ENCODE data around the gene DHDH.

DHDH gene

DNA sequence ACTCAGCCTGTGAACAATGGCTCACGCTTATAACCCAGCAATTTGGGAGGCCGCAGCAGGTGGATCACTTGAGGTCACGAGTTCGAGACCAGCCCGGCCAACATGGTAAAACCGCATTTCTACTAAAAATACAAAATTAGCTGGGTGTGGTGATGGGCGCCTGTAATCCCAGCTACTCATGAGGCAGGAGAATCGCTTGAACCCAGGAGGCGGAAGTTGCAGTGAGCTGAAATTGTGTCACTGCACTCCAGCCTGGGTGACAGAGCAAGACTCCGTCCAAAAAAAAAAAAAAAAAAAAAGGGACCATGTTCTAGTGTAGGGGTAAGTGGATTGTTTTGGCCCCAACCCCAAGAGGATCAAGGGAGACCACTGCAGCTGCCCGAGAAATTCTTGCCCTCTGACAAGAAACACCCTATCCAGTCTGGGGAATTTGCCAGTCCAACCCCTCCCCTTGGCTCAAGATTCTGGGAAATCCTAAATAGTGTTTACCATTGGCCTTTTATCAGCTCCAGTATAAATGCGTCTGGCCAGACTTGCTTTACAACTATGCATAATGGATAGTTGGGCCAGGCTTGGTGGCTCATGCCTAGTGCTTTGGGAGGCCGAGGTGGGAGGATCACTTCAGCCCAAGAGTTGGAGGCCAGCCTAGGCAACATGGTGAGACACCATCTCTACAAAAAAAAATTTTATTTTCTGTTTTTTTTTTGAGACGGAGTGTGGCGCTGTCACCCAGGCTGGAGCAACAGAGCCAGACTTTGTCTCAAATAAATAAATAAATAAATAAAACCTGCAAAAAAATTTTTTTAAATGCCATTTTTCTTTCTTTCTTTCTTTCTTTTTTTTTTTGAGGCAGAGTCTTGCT is 5.1 kb upstream of the DHDH start:
- Histone ChIP-seq H3K27ac (ENCODE audit: low read depth, low read length) (no peak overlapping the region), H3K36me3 (ENCODE audit: control insufficient read depth, insufficient read depth, low read length) (no peaks in the 10 kb centered on the region)

GRCh38 chr19:48934837-48935236 is 1.3 kb downstream of the DHDH start:
- Histone ChIP-seq H3K9me3 (ENCODE audit: control insufficient read depth, insufficient read depth, low read length) (no peaks in the 10 kb centered on the region), H3K9ac (ENCODE audit: low read depth, low read length) (no peak overlapping the region), H3K36me3 (ENCODE audit: control insufficient read depth, insufficient read depth, low read length) (no peaks in the 10 kb centered on the region), H3K4me3 (ENCODE audit: low read depth, low read length) (no peak overlapping the region), H3K27me3 (ENCODE audit: control insufficient read depth, insufficient read depth, low read length) (peaks cover 23% of the 10 kb centered on the region), H3K27ac (ENCODE audit: low read depth, low read length) (no peak overlapping the region), H3K4me1 (ENCODE audit: control insufficient read depth, insufficient read depth, low read length) (0 out of 2 replicates have a peak, but pooled peaks cover 12% of the 10 kb centered on the region)

More for the DNA sequence above, 5.1 kb upstream of the DHDH start:
- no peak overlapping the region for H3K9ac ChIP-seq (ENCODE audit: low read depth, low read length)
- no peak overlapping the region for H3K4me3 ChIP-seq (ENCODE audit: low read depth, low read length)
- no peaks in the 10 kb centered on the region for H3K9me3 ChIP-seq (ENCODE audit: control insufficient read depth, insufficient read depth, low read length)
- peaks cover 11% of the 10 kb centered on the region for H3K27me3 ChIP-seq (ENCODE audit: control insufficient read depth, insufficient read depth, low read length)
- 0 out of 2 replicates have a peak, but pooled peaks cover 6% of the 10 kb centered on the region for H3K4me1 ChIP-seq (ENCODE audit: control insufficient read depth, insufficient read depth, low read length)

DNA sequence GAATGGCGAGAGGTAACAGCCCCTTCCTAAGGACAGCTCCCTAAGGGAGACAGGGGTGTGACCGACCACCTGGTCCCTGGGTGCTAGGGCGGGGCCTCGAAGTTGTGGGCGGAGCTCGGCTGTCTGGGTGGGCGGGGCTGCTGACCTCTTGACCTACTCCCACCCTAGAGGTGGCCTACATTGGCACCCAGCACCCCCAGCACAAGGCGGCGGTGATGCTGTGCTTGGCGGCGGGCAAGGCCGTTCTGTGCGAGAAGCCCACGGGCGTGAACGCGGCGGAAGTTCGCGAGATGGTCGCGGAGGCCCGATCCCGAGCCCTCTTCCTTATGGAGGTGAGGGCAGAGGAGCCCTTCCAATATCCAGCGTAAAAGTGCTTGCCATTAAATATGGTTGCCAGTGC is 2.4 kb downstream of the DHDH start:
- H3K9me3 ChIP-seq (ENCODE audit: control insufficient read depth, insufficient read depth, low read length): no peaks in the 10 kb centered on the region; the same call in 1 of the 2 replicates
- H3K4me3 ChIP-seq (ENCODE audit: low read depth, low read length): no peak overlapping the region
- H3K27me3 ChIP-seq (ENCODE audit: control insufficient read depth, insufficient read depth, low read length): peaks cover 23% of the 10 kb centered on the region
- no peaks in the 10 kb centered on the region for H3K36me3 ChIP-seq (ENCODE audit: control insufficient read depth, insufficient read depth, low read length)
- no peak overlapping the region for H3K9ac ChIP-seq (ENCODE audit: low read depth, low read length)
- 0 out of 2 replicates have a peak, but pooled peaks cover 12% of the 10 kb centered on the region for H3K4me1 ChIP-seq (ENCODE audit: control insufficient read depth, insufficient read depth, low read length)
- H3K27ac ChIP-seq (ENCODE audit: low read depth, low read length): no peak overlapping the region

DNA sequence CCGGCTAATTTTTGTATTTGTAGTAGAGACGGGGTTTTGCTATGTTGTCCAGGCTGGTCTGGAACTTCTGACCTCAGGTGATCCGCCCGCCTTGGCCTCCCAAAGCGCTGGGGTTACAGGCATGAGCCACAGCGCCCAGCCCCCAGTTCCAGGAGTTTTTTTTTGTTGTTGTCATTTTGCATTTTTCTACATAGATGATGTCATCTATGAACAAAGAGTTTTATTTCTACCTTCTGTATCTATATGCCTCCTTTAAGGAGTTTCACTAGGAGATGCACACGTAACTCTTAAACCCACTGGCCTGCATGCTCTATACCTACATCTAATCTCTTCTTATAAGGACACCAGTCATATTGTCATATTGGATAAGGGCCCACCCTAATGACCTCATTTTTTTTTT is 4.8 kb downstream of the DHDH start:
- H3K9ac ChIP-seq (ENCODE audit: low read depth, low read length): no peak overlapping the region
- no peaks in the 10 kb centered on the region; the same call in 1 of the 2 replicates for H3K36me3 ChIP-seq (ENCODE audit: control insufficient read depth, insufficient read depth, low read length)
- no peak overlapping the region for H3K27ac ChIP-seq (ENCODE audit: low read depth, low read length)
- 0 out of 2 replicates have a peak, but pooled peaks cover 6% of the 10 kb centered on the region for H3K4me1 ChIP-seq (ENCODE audit: control insufficient read depth, insufficient read depth, low read length)
- no peak overlapping the region for H3K4me3 ChIP-seq (ENCODE audit: low read depth, low read length)
- peaks cover 11% of the 10 kb centered on the region for H3K27me3 ChIP-seq (ENCODE audit: control insufficient read depth, insufficient read depth, low read length)
- no peaks in the 10 kb centered on the region; the same call in 1 of the 2 replicates for H3K9me3 ChIP-seq (ENCODE audit: control insufficient read depth, insufficient read depth, low read length)

GRCh38 chr19:48940902-48941301 is 7.4 kb downstream of the DHDH start:
- no peak overlapping the region for H3K4me3 ChIP-seq (ENCODE audit: low read depth, low read length)
- H3K9ac ChIP-seq (ENCODE audit: low read depth, low read length): no peak overlapping the region

GRCh38 chr19:48943081-48943480 is 9.6 kb downstream of the DHDH start:
- Histone ChIP-seq H3K4me1 (ENCODE audit: control insufficient read depth, insufficient read depth, low read length) (no peaks in the 10 kb centered on the region), H3K9ac (ENCODE audit: low read depth, low read length) (no peak overlapping the region), H3K9me3 (ENCODE audit: control insufficient read depth, insufficient read depth, low read length) (no peaks in the 10 kb centered on the region; the same call in none of the 2 replicates), H3K27me3 (ENCODE audit: control insufficient read depth, insufficient read depth, low read length) (no peaks in the 10 kb centered on the region), H3K27ac (ENCODE audit: low read depth, low read length) (no peak overlapping the region), H3K36me3 (ENCODE audit: control insufficient read depth, insufficient read depth, low read length) (no peaks in the 10 kb centered on the region; the same call in 1 of the 2 replicates), H3K4me3 (ENCODE audit: low read depth, low read length) (no peak overlapping the region)

More at GRCh38 chr19:48940902-48941301, 7.4 kb downstream of the DHDH start:
- H3K36me3 ChIP-seq (ENCODE audit: control insufficient read depth, insufficient read depth, low read length): no peaks in the 10 kb centered on the region; the same call in 1 of the 2 replicates
- H3K27ac ChIP-seq (ENCODE audit: low read depth, low read length): no peak overlapping the region
- H3K4me1 ChIP-seq (ENCODE audit: control insufficient read depth, insufficient read depth, low read length): no peaks in the 10 kb centered on the region
- no peaks in the 10 kb centered on the region for H3K27me3 ChIP-seq (ENCODE audit: control insufficient read depth, insufficient read depth, low read length)
- H3K9me3 ChIP-seq (ENCODE audit: control insufficient read depth, insufficient read depth, low read length): no peaks in the 10 kb centered on the region; the same call in 1 of the 2 replicates

DNA sequence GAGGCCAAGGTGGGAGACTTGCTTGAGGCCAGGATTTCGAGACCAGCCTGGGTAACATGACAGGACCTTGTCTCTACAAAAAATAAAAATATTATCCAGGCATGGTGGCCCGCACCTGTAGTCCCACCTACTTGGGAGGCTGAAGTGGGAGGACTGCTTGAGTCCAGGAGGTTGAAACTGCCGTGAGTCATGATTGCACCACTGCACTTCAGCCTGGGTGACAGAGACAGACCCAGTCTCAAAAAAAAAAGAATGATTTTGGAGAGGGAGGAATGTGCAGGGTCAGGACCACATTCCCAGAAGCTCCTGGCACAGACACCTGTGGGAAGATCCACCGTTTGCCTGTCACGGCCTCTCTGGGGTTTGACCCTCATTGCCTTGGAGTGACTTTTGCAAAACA is 11.9 kb downstream of the DHDH start:
- Histone ChIP-seq H3K27ac (ENCODE audit: low read depth, low read length) (no peak overlapping the region), H3K36me3 (ENCODE audit: control insufficient read depth, insufficient read depth, low read length) (no peaks in the 10 kb centered on the region; the same call in 1 of the 2 replicates), H3K9me3 (ENCODE audit: control insufficient read depth, insufficient read depth, low read length) (no peaks in the 10 kb centered on the region; the same call in none of the 2 replicates), H3K4me1 (ENCODE audit: control insufficient read depth, insufficient read depth, low read length) (no peaks in the 10 kb centered on the region), H3K9ac (ENCODE audit: low read depth, low read length) (no peak overlapping the region), H3K4me3 (ENCODE audit: low read depth, low read length) (no peak overlapping the region), H3K27me3 (ENCODE audit: control insufficient read depth, insufficient read depth, low read length) (no peaks in the 10 kb centered on the region)

DNA sequence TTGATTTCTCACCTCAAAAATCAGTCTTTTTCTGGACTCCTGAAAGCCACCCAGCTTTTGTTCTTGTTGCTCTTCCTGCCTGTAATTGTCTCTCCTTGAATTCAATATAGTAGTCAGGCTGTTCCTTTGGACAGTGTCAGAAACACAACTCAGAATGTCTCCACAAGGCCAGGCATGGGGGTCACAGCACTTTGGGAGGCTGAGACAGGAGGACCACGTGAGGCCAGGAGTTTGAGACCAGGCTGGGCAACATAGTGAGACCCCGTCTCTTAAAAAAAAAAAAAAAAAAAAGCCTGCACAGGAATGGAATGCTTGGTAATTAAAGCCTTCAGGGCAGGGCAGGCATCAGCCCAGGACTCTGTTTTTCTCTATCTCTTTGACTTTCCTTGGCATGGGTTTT is 12.3 kb downstream of the DHDH start:
- no peak overlapping the region for H3K4me3 ChIP-seq (ENCODE audit: low read depth, low read length)
- no peaks in the 10 kb centered on the region; the same call in 1 of the 2 replicates for H3K36me3 ChIP-seq (ENCODE audit: control insufficient read depth, insufficient read depth, low read length)
- H3K27ac ChIP-seq (ENCODE audit: low read depth, low read length): no peak overlapping the region
- H3K4me1 ChIP-seq (ENCODE audit: control insufficient read depth, insufficient read depth, low read length): no peaks in the 10 kb centered on the region
- no peaks in the 10 kb centered on the region for H3K27me3 ChIP-seq (ENCODE audit: control insufficient read depth, insufficient read depth, low read length)
- no peaks in the 10 kb centered on the region; the same call in none of the 2 replicates for H3K9me3 ChIP-seq (ENCODE audit: control insufficient read depth, insufficient read depth, low read length)
- H3K9ac ChIP-seq (ENCODE audit: low read depth, low read length): no peak overlapping the region

GRCh38 chr19:48946463-48947257 is 13.2 kb downstream of the DHDH start:
- Histone ChIP-seq H3K4me1 (ENCODE audit: control insufficient read depth, insufficient read depth, low read length) (no peaks in the 10 kb centered on the region), H3K9me3 (ENCODE audit: control insufficient read depth, insufficient read depth, low read length) (no peaks in the 10 kb centered on the region; the same call in 1 of the 2 replicates), H3K36me3 (ENCODE audit: control insufficient read depth, insufficient read depth, low read length) (no peaks in the 10 kb centered on the region), H3K4me3 (ENCODE audit: low read depth, low read length) (no peak overlapping the region), H3K9ac (ENCODE audit: low read depth, low read length) (no peak overlapping the region), H3K27me3 (ENCODE audit: control insufficient read depth, insufficient read depth, low read length) (no peaks in the 10 kb centered on the region), H3K27ac (ENCODE audit: low read depth, low read length) (no peak overlapping the region)

- no peak overlapping the region for H3K4me3 ChIP-seq (ENCODE audit: low read depth, low read length)
- H3K9me3 ChIP-seq (ENCODE audit: control insufficient read depth, insufficient read depth, low read length): no peaks in the 10 kb centered on the region; the same call in 1 of the 2 replicates
- H3K4me1 ChIP-seq (ENCODE audit: control insufficient read depth, insufficient read depth, low read length): no peaks in the 10 kb centered on the region
- H3K27ac ChIP-seq (ENCODE audit: low read depth, low read length): no peak overlapping the region
- no peaks in the 10 kb centered on the region for H3K36me3 ChIP-seq (ENCODE audit: control insufficient read depth, insufficient read depth, low read length)
- H3K9ac ChIP-seq (ENCODE audit: low read depth, low read length): no peak overlapping the region
- no peaks in the 10 kb centered on the region for H3K27me3 ChIP-seq (ENCODE audit: control insufficient read depth, insufficient read depth, low read length)
Observed at GRCh38 chr19:48947258-48947542, 13.7 kb downstream of the DHDH start.
